Adrenal gland (tissue), 12 donors: ENCODE measurements around the gene CACNA1C. TPM values are rescaled to one million over a fixed set of nuclear protein-coding genes. Genes with fewer than 3 reads are reported as not detected.

Experiments used
- DNase-seq, 7 donors: peaks; one replicate each; pipeline ENCODE4 v3.0.0-alpha.2; 2019 to 2020
- H3K27ac ChIP-seq, 5 donors: fragments of 200-600 bp; sonication (generic) in 4 of 5; 1 replicate in 3 of 5; 2 replicates in 2 of 5; pipeline versions ENCODE4 v1.5.1 to v1.8.0; 2016 to 2020; ENCODE audit warnings: mild to moderate bottlenecking in 1 of 5
- H3K27me3 ChIP-seq: fragments of 200-600 bp; 2 replicates; pipeline ENCODE4 v1.8.0; 2021
- H3K36me3 ChIP-seq, 2 donors: fragments of 200-600 bp; replicated peaks in 1 of 2; 1 replicate in 1 of 2; 2 replicates in 1 of 2; pipeline versions ENCODE4 v1.5.1 to v1.8.0; 2018 to 2022
- H3K4me1 ChIP-seq, 2 donors: fragments of 200-600 bp; replicated peaks in 1 of 2; 1 replicate in 1 of 2; 2 replicates in 1 of 2; pipeline versions ENCODE4 v1.5.1 to v1.8.0; 2018 to 2021
- H3K4me3 ChIP-seq, 4 donors: fragments of 200-600 bp; sonication (generic) in 3 of 4; one replicate each; pipeline ENCODE4 v1.5.1; 2016 to 2018
- H3K9me3 ChIP-seq, 3 donors: fragments of 200-600 bp; sonication (generic) in 1 of 3; replicated peaks in 1 of 3; 1 replicate in 2 of 3; 2 replicates in 1 of 3; pipeline versions ENCODE4 v1.5.1 to v1.8.0; 2016 to 2021
- POLR2A ChIP-seq, 2 donors: fragments of 450-650 bp; IDR thresholded peaks; one replicate each; pipeline ENCODE4 v1.6.1; 2017; ENCODE audit warnings: antibody characterized with exemption in 2 of 2, mild to moderate bottlenecking in 2 of 2, moderate library complexity in 1 of 2
- WGBS, 4 donors: extraction: QIAGEN DNeasy Blood & Tissue Kit in 2 of 4; methylation state at CpG; one replicate each; pipeline versions ENCODE4 v1.1.5 to v1.1.7; 2013 to 2017; 5-methylcytosine and 5-hydroxymethylcytosine counted together
- intact Hi-C, 2 donors: fragments of 100-400 bp; cut with DNase I; formaldehyde crosslinking; loops; one replicate each; pipeline versions ENCODE4 v1.14.1 to v1.15.0; 2022 to 2023
- polyA plus RNA-seq, 3 donors: library from polyadenylated mRNA; stranded (reverse); fragments of 200-250 nt in 2 of 3; fragments of 350-450 nt in 1 of 3; fragmentation: Illumina TruSeq in 1 of 3; extraction: RNeasy Lipid Tissue Mini Kit (QIAGEN cat#74804) in 1 of 3; gene quantifications; one replicate each; pipeline ENCODE4 v1.2.3, GENCODE V29; 2013 to 2014
- total RNA-seq, 9 donors: library from RNA; depleted of rRNA in 4 of 9; stranded (reverse); fragments of >200 nt in 4 of 9; fragments of 120-200 nt in 1 of 9; fragmentation: NEBNext Ultra II Directional in 1 of 9; extraction: Animal tissue kit (Norgen Biotek cat#: 25700) in 1 of 9; gene quantifications; one replicate each; pipeline versions ENCODE4 v1.1.0 to v1.2.4, GENCODE V29; 2013 to 2023
- TF ChIP-seq, protein P1 (sequence below), 6 experiments: fragments of 450-650 bp in 4 of 6; fragments of 200-600 bp in 2 of 6; sonication (generic) in 1 of 6; IDR thresholded peaks; 1 replicate in 5 of 6; 2 replicates in 1 of 6; pipeline versions ENCODE4 v1.5.1 to v1.8.0; 2016 to 2021; ENCODE audit warnings: antibody characterized with exemption in 6 of 6, mild to moderate bottlenecking in 2 of 6, moderate library complexity in 1 of 6
- donor health status: healthy with polysubstance abuse.
- donor health status: Bipolar disorder and iron deficiency.
- donor health status: DM: yes; HTN: yes; CAD: no.
- donor health status: DM: no; HTN: no; CAD: no.
- donor health status: DM: no; HTN: no; CAD: no.
- donor health status: DM: yes; HTN: yes; CAD: no.

Gene CACNA1C
- total and polyA plus RNA-seq, 12 donors: 1.4 to 5.8 (median 3.5) TPM

GRCh38 chr12:2689879-2690278 lies 637.1 kb downstream of the CACNA1C start:
- intact Hi-C loops: no loop called here
- H3K4me3 ChIP-seq: no peak overlapping the region
- H3K27me3 ChIP-seq: peaks cover 6% of the 10 kb centered on the region
- WGBS, 4 donors: 74 to 84% (median 81%) methylated on average over 7 to 8 of the region's 8 CpGs
- DNase-seq: no peak
- H3K27ac ChIP-seq: no peak overlapping the region
- TF ChIP-seq POLR2A (IDR thresholded peaks at IDR 0.05): no peak
- no peaks in the 10 kb centered on the region for H3K36me3 ChIP-seq
- H3K4me1 ChIP-seq: peaks cover 3 to 4% of the 10 kb centered on the region in 2 donors
- H3K9me3 ChIP-seq: no peaks in the 10 kb centered on the region

GRCh38 chr12:2690348-2691005 lies 637.7 kb downstream of the CACNA1C start:
- no peaks in the 10 kb centered on the region for H3K9me3 ChIP-seq
- H3K27ac ChIP-seq: no peak overlapping the region
- no peak for DNase-seq
- H3K4me1 ChIP-seq: peaks cover 3 to 4% of the 10 kb centered on the region in 2 donors
- H3K4me3 ChIP-seq: peak overlapping the region in 1 of 4 donors; percentile 53
- H3K36me3 ChIP-seq: no peaks in the 10 kb centered on the region
- TF ChIP-seq, protein P1, sequence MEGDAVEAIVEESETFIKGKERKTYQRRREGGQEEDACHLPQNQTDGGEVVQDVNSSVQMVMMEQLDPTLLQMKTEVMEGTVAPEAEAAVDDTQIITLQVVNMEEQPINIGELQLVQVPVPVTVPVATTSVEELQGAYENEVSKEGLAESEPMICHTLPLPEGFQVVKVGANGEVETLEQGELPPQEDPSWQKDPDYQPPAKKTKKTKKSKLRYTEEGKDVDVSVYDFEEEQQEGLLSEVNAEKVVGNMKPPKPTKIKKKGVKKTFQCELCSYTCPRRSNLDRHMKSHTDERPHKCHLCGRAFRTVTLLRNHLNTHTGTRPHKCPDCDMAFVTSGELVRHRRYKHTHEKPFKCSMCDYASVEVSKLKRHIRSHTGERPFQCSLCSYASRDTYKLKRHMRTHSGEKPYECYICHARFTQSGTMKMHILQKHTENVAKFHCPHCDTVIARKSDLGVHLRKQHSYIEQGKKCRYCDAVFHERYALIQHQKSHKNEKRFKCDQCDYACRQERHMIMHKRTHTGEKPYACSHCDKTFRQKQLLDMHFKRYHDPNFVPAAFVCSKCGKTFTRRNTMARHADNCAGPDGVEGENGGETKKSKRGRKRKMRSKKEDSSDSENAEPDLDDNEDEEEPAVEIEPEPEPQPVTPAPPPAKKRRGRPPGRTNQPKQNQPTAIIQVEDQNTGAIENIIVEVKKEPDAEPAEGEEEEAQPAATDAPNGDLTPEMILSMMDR (IDR thresholded peaks at IDR 0.05): no peak
- TF ChIP-seq POLR2A (IDR thresholded peaks at IDR 0.05): no peak
- intact Hi-C loops: no loop called here
- 63 to 67% (median 65%) methylated on average over 14 of the region's 14 CpGs for WGBS, 4 donors
- peaks cover 6% of the 10 kb centered on the region for H3K27me3 ChIP-seq

- no peak overlapping the region for H3K27ac ChIP-seq
- 13 to 26% (median 20%) methylated on average over 19 to 28 of the region's 28 CpGs for WGBS, 4 donors
- H3K36me3 ChIP-seq: no peaks in the 10 kb centered on the region
- TF ChIP-seq, protein P1 (IDR thresholded peaks at IDR 0.05): no peak
- TF ChIP-seq POLR2A (IDR thresholded peaks at IDR 0.05): no peak
- peaks cover 3 to 4% of the 10 kb centered on the region in 2 donors for H3K4me1 ChIP-seq
- peaks cover 6% of the 10 kb centered on the region for H3K27me3 ChIP-seq
- peak overlapping the region in 2 of 4 donors; percentile 7 to 53 for H3K4me3 ChIP-seq
- H3K9me3 ChIP-seq: no peaks in the 10 kb centered on the region
- intact Hi-C loops: no loop called here
- peak in 2 of 7 donors; percentile 22 to 29 for DNase-seq
These were observed 638.2 kb downstream of the CACNA1C start for GRCh38 chr12:2691006-2691344.

GRCh38 chr12:2691345-2692071 lies 638.7 kb downstream of the CACNA1C start:
- WGBS, 4 donors: 2 to 17% (median 5%) methylated on average over 32 to 62 of the region's 62 CpGs
- DNase-seq: no peak
- H3K27me3 ChIP-seq: peaks cover 6% of the 10 kb centered on the region
- H3K27ac ChIP-seq: no peak overlapping the region
- peaks cover 3 to 4% of the 10 kb centered on the region in 2 donors for H3K4me1 ChIP-seq
- intact Hi-C loops: no loop called here
- H3K36me3 ChIP-seq: no peaks in the 10 kb centered on the region
- H3K9me3 ChIP-seq: no peaks in the 10 kb centered on the region
- TF ChIP-seq, protein P1 (IDR thresholded peaks at IDR 0.05): no peak
- TF ChIP-seq POLR2A (IDR thresholded peaks at IDR 0.05): no peak
- H3K4me3 ChIP-seq: peak overlapping the region in 2 of 4 donors; percentile 7 to 53
